Measurements from ENCODE around the gene CALD1. TPM values are rescaled to one million over a fixed set of nuclear protein-coding genes. Genes with fewer than 3 reads are reported as not detected.

CALD1 gene
- polyA plus RNA-seq, 2 of the 4 experiments (the other 2 are of a cell fraction) = 136 to 150 TPM

DNA sequence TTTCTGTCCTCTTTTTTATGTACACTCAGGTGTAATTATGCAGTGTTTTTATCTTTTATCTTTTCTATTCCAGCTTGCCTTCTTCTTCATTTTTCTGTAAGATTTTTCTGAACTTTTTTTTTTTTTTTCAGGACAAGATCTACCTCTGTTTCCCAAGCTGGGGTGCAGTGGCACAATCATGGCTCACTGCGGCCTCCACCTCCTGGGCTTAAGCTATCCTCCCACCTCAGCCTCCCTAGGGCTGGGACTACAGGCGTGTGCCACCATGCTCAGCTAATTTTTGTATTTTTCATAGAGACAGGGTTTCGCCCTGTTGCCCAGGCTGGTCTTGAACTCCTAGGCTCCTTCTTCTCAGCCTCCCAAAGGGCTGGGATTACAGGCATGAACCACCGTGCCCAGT lies 6.3 kb upstream of the CALD1 start:
- peaks cover 13% of the 10 kb centered on the region for H3K4me1 ChIP-seq
- no peaks in the 10 kb centered on the region for H3K9me3 ChIP-seq
- FAIRE-seq (no peak), ATAC-seq (no peak), DNase-seq (ENCODE audit: low read depth in 1 of 2, low spot score in 1 of 2) (no peak)
- no peak overlapping the region for H3K27ac ChIP-seq
- H3K4me2 ChIP-seq = no peak overlapping the region
- TF ChIP-seq ZNF302 (CRISPR knock-in tag; IDR thresholded peaks at IDR 0.05) = no peak
- no peak for TF ChIP-seq JUNB (IDR thresholded peaks at IDR 0.05)
- no peak for TF ChIP-seq KDM1A (IDR thresholded peaks at IDR 0.05; ENCODE audit: low read depth)
- TF ChIP-seq MAFK (IDR thresholded peaks at IDR 0.05; ENCODE audit: partially characterized antibody) = no peak
- no peak for TF ChIP-seq KDM5A (IDR thresholded peaks at IDR 0.05)
- TF ChIP-seq TFCP2L1 (CRISPR knock-in tag; IDR thresholded peaks at IDR 0.05) = no peak
- TF ChIP-seq CBX8 (IDR thresholded peaks at IDR 0.05) = no peak
- TF ChIP-seq, protein P1, sequence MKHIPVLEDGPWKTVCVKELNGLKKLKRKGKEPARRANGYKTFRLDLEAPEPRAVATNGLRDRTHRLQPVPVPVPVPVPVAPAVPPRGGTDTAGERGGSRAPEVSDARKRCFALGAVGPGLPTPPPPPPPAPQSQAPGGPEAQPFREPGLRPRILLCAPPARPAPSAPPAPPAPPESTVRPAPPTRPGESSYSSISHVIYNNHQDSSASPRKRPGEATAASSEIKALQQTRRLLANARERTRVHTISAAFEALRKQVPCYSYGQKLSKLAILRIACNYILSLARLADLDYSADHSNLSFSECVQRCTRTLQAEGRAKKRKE (CRISPR knock-in tag; IDR thresholded peaks at IDR 0.05; ENCODE audit: low read depth) = no peak
- no peak for TF ChIP-seq FOSB (CRISPR knock-in tag; IDR thresholded peaks at IDR 0.05)
- TF ChIP-seq MYC (IDR thresholded peaks at IDR 0.05; ENCODE audit: borderline replicate concordance, low read length) = no peak
- TF ChIP-seq, protein P2, sequence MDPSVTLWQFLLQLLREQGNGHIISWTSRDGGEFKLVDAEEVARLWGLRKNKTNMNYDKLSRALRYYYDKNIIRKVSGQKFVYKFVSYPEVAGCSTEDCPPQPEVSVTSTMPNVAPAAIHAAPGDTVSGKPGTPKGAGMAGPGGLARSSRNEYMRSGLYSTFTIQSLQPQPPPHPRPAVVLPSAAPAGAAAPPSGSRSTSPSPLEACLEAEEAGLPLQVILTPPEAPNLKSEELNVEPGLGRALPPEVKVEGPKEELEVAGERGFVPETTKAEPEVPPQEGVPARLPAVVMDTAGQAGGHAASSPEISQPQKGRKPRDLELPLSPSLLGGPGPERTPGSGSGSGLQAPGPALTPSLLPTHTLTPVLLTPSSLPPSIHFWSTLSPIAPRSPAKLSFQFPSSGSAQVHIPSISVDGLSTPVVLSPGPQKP (IDR thresholded peaks at IDR 0.05; ENCODE audit: low read depth, low read length) = no peak
- TF ChIP-seq FOSL2 (IDR thresholded peaks at IDR 0.05) = no peak
- no peak for TF ChIP-seq FOSL2 (CRISPR knock-in tag; IDR thresholded peaks at IDR 0.05)
- no peak for TF ChIP-seq ZSCAN20 (CRISPR knock-in tag; IDR thresholded peaks at IDR 0.05)
- TF ChIP-seq, protein P3, sequence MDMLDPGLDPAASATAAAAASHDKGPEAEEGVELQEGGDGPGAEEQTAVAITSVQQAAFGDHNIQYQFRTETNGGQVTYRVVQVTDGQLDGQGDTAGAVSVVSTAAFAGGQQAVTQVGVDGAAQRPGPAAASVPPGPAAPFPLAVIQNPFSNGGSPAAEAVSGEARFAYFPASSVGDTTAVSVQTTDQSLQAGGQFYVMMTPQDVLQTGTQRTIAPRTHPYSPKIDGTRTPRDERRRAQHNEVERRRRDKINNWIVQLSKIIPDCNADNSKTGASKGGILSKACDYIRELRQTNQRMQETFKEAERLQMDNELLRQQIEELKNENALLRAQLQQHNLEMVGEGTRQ (IDR thresholded peaks at IDR 0.05) = no peak
- no peak for TF ChIP-seq ESRRA (IDR thresholded peaks at IDR 0.05; ENCODE audit: borderline replicate concordance, low read length)
- TF ChIP-seq EHMT2 (IDR thresholded peaks at IDR 0.05; ENCODE audit: low read depth) = no peak
- no peak for TF ChIP-seq RAD21 (conservative IDR thresholded peaks at IDR 0.05 in 1 of 2, IDR thresholded peaks at IDR 0.05 in 1 of 2)
- no peak for TF ChIP-seq NPAS2 (CRISPR knock-in tag; IDR thresholded peaks at IDR 0.05; ENCODE audit: borderline replicate concordance)
- H3K4me3 ChIP-seq = no peak overlapping the region
- CTCF ChIA-PET = no interaction called here
- 81% methylated on average over 4 of the region's 4 CpGs for WGBS (ENCODE audit: missing lambda C conversion rate)
- POLR2A ChIA-PET = no interaction called here

DNA sequence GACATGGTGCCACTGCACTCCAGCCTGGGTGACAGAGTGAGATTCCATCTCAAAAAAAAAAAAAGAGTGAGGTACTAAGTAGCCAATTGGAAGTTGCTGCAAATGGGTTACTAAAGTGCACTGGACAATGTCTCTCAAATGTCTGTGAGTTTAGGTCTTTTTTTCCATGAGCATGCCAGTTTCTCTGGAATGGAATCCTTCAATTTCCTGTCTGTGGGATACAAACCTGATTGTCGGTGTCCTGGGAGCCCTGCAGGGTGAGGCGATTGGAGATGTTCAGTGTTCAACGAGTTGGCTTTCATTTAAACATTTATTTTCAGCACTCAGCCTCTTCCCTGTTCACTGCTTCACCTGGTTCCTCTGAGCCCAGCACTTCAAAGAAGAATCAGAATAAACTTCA lies 5.3 kb upstream of the CALD1 start:
- POLR2A ChIA-PET = no interaction called here
- FAIRE-seq (no peak), DNase-seq (ENCODE audit: low read depth in 1 of 2, low spot score in 1 of 2) (no peak), ATAC-seq (no peak)
- Histone ChIP-seq H3K27ac (no peak overlapping the region), H3K9me3 (no peaks in the 10 kb centered on the region), H3K4me1 (peaks cover 23% of the 10 kb centered on the region), H3K4me2 (no peak overlapping the region), H3K4me3 (no peak overlapping the region)
- TF ChIP-seq, protein P3 (IDR thresholded peaks at IDR 0.05) = no peak
- TF ChIP-seq ZC3H11A (IDR thresholded peaks at IDR 0.05) = no peak
- TF ChIP-seq FOSL2 (IDR thresholded peaks at IDR 0.05) = no peak
- no peak for TF ChIP-seq FOSL2 (CRISPR knock-in tag; IDR thresholded peaks at IDR 0.05)
- no peak for TF ChIP-seq TFCP2L1 (CRISPR knock-in tag; IDR thresholded peaks at IDR 0.05)
- TF ChIP-seq, protein P4, sequence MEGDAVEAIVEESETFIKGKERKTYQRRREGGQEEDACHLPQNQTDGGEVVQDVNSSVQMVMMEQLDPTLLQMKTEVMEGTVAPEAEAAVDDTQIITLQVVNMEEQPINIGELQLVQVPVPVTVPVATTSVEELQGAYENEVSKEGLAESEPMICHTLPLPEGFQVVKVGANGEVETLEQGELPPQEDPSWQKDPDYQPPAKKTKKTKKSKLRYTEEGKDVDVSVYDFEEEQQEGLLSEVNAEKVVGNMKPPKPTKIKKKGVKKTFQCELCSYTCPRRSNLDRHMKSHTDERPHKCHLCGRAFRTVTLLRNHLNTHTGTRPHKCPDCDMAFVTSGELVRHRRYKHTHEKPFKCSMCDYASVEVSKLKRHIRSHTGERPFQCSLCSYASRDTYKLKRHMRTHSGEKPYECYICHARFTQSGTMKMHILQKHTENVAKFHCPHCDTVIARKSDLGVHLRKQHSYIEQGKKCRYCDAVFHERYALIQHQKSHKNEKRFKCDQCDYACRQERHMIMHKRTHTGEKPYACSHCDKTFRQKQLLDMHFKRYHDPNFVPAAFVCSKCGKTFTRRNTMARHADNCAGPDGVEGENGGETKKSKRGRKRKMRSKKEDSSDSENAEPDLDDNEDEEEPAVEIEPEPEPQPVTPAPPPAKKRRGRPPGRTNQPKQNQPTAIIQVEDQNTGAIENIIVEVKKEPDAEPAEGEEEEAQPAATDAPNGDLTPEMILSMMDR (IDR thresholded peaks at IDR 0.05) = no peak
- TF ChIP-seq MAZ (IDR thresholded peaks at IDR 0.05; ENCODE audit: borderline replicate concordance, low read depth, low read length) = no peak
- TF ChIP-seq CHD2 (IDR thresholded peaks at IDR 0.05; ENCODE audit: low read length, partially characterized antibody) = no peak
- no peak for TF ChIP-seq MAFK (IDR thresholded peaks at IDR 0.05; ENCODE audit: partially characterized antibody)
- TF ChIP-seq CEBPB (IDR thresholded peaks at IDR 0.05) = no peak
- TF ChIP-seq RAD21 (conservative IDR thresholded peaks at IDR 0.05 in 1 of 2, IDR thresholded peaks at IDR 0.05 in 1 of 2) = no peak
- TF ChIP-seq PHF8 (IDR thresholded peaks at IDR 0.05; ENCODE audit: borderline replicate concordance, low read depth) = no peak
- TF ChIP-seq EHF (CRISPR knock-in tag; IDR thresholded peaks at IDR 0.05) = no peak
- no peak for TF ChIP-seq ZSCAN20 (CRISPR knock-in tag; IDR thresholded peaks at IDR 0.05)
- TF ChIP-seq, protein P2 (IDR thresholded peaks at IDR 0.05; ENCODE audit: low read depth, low read length) = no peak
- no peak for TF ChIP-seq NR3C1 (IDR thresholded peaks at IDR 0.05)
- no peak for TF ChIP-seq RCOR1 (IDR thresholded peaks at IDR 0.05; ENCODE audit: low read depth, low read length)
- no peak for TF ChIP-seq JUNB (IDR thresholded peaks at IDR 0.05)
- TF ChIP-seq EHMT2 (IDR thresholded peaks at IDR 0.05; ENCODE audit: low read depth) = no peak
- TF ChIP-seq EP300 (IDR thresholded peaks at IDR 0.05) = no peak
- WGBS (ENCODE audit: missing lambda C conversion rate) = 83% methylated on average over 3 of the region's 3 CpGs
- CTCF ChIA-PET = no interaction called here

All from A549 (cell line).